SK-N-SH treated with all-trans-retinoic acid at 6 μM for 48 hours (cell line): ENCODE measurements around the gene MRGPRG.

Source experiments
- BACH2 ChIP-seq: fragments of 250-450 bp; sonication (Bioruptor Pico); IDR thresholded peaks from 2 replicates; pipeline ENCODE4 v1.9.0; 2021; ENCODE audit warnings: mild to moderate bottlenecking, borderline replicate concordance
- CREB5 ChIP-seq: fragments of 250-450 bp; sonication (Bioruptor Pico); IDR thresholded peaks from 2 replicates; pipeline ENCODE4 v1.5.1; 2020; ENCODE audit warnings: low read depth, mild to moderate bottlenecking, moderate library complexity
- CSDC2 ChIP-seq: fragments of 250-450 bp; sonication (Bioruptor Pico); IDR thresholded peaks from 2 replicates; pipeline ENCODE4 v1.5.0; 2020; ENCODE audit warnings: mild to moderate bottlenecking, moderate library complexity
- ESRRG ChIP-seq: fragments of 250-450 bp; sonication (Bioruptor Pico); IDR thresholded peaks from 2 replicates; pipeline ENCODE4 v1.6.1; 2021; ENCODE audit warnings: mild to moderate bottlenecking
- GLIS3 ChIP-seq: fragments of 250-450 bp; sonication (Bioruptor Pico); IDR thresholded peaks from 2 replicates; pipeline ENCODE4 v1.5.0; 2020; ENCODE audit warnings: mild to moderate bottlenecking, moderate library complexity
- OSR1 ChIP-seq: fragments of 250-450 bp; sonication (Bioruptor Pico); IDR thresholded peaks from 2 replicates; pipeline ENCODE4 v1.8.0; 2022; ENCODE audit warnings: moderate library complexity, mild to moderate bottlenecking, inconsistent platforms
- SNAI2 ChIP-seq: fragments of 250-450 bp; sonication (Bioruptor Pico); IDR thresholded peaks from 2 replicates; pipeline ENCODE4 v1.5.0; 2020; ENCODE audit warnings: mild to moderate bottlenecking, moderate library complexity
- ZC3H10 ChIP-seq: fragments of 250-450 bp; sonication (Bioruptor Pico); IDR thresholded peaks from 2 replicates; pipeline ENCODE4 v1.5.1; 2021; ENCODE audit warnings: mild to moderate bottlenecking, moderate library complexity
- ZNF70 ChIP-seq: fragments of 450-650 bp; formaldehyde crosslinking; IDR thresholded peaks from 2 replicates; pipeline ENCODE4 v1.5.0; 2020; ENCODE audit warnings: mild to moderate bottlenecking, moderate library complexity
- TF ChIP-seq, protein P1 (sequence below): fragments of 250-450 bp; sonication (Bioruptor Pico); IDR thresholded peaks from 2 replicates; pipeline ENCODE4 v1.8.0; 2021; ENCODE audit warnings: low read depth, mild to moderate bottlenecking, moderate library complexity, borderline replicate concordance
- TF ChIP-seq, protein P2 (sequence below): fragments of 250-450 bp; sonication (Bioruptor Pico); IDR thresholded peaks from 2 replicates; pipeline ENCODE4 v1.5.0; 2020; ENCODE audit warnings: mild to moderate bottlenecking, moderate library complexity
- TF ChIP-seq, protein P3 (sequence below): fragments of 250-450 bp; sonication (Bioruptor Pico); IDR thresholded peaks from 2 replicates; pipeline ENCODE4 v1.8.0; 2020; ENCODE audit warnings: mild to moderate bottlenecking, moderate library complexity, borderline replicate concordance

DNA sequence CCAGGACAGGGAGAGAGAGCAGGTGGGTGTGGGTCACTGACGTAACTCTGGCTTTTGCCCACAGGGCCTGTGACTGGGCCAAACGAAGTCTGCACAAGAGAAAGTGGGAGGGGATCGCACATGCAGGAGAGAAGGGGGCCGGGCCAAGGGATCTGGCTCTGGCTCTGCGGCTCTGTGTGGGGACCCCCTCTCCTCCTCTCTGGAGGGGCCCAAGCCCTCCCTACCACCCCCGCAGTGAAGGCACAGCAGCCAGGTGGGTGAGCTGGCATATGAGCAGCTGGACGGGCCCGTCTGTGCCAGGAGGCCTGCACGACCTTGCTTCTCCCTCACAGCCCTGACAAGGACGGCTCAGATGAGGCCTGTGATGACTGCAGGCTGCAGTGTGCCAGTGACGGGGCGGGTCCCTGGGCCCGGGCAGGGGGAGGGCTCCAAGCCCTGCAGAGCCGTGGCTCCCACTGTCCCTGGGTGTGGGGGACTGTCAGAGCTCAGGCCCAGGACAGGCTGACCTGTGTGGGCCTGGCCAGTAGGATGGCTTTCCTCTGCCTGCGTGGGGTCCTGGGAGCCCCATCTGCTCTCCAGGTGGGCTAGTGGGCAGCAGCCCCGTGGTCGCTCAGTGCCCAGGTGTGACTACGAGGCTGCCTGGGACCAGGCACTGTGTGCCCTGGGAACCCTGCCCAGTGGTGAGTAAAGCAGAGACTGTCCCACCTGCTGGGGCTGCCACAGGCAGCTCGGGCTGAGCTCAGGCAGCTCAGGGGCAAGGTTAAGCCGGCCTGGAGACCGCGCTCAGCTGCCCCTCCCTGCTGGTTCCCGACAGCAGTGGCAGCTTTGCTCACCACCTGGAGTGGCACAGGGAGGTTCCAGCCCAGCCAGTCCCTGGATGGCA is 22.2 kb downstream of the MRGPRG start:
- TF ChIP-seq SNAI2, result no peak
- TF ChIP-seq, protein P1, sequence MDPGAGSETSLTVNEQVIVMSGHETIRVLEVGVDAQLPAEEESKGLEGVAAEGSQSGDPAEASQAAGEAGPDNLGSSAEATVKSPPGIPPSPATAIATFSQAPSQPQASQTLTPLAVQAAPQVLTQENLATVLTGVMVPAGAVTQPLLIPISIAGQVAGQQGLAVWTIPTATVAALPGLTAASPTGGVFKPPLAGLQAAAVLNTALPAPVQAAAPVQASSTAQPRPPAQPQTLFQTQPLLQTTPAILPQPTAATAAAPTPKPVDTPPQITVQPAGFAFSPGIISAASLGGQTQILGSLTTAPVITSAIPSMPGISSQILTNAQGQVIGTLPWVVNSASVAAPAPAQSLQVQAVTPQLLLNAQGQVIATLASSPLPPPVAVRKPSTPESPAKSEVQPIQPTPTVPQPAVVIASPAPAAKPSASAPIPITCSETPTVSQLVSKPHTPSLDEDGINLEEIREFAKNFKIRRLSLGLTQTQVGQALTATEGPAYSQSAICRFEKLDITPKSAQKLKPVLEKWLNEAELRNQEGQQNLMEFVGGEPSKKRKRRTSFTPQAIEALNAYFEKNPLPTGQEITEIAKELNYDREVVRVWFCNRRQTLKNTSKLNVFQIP, result no peak
- no peak for TF ChIP-seq CSDC2
- TF ChIP-seq OSR1, result no peak
- TF ChIP-seq ZNF70 (CRISPR knock-in tag), result no peak
- no peak for TF ChIP-seq CREB5 (CRISPR knock-in tag)
- TF ChIP-seq ESRRG (CRISPR knock-in tag), result no peak
- TF ChIP-seq, protein P2, sequence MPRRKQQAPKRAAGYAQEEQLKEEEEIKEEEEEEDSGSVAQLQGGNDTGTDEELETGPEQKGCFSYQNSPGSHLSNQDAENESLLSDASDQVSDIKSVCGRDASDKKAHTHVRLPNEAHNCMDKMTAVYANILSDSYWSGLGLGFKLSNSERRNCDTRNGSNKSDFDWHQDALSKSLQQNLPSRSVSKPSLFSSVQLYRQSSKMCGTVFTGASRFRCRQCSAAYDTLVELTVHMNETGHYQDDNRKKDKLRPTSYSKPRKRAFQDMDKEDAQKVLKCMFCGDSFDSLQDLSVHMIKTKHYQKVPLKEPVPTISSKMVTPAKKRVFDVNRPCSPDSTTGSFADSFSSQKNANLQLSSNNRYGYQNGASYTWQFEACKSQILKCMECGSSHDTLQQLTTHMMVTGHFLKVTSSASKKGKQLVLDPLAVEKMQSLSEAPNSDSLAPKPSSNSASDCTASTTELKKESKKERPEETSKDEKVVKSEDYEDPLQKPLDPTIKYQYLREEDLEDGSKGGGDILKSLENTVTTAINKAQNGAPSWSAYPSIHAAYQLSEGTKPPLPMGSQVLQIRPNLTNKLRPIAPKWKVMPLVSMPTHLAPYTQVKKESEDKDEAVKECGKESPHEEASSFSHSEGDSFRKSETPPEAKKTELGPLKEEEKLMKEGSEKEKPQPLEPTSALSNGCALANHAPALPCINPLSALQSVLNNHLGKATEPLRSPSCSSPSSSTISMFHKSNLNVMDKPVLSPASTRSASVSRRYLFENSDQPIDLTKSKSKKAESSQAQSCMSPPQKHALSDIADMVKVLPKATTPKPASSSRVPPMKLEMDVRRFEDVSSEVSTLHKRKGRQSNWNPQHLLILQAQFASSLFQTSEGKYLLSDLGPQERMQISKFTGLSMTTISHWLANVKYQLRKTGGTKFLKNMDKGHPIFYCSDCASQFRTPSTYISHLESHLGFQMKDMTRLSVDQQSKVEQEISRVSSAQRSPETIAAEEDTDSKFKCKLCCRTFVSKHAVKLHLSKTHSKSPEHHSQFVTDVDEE (CRISPR knock-in tag), result no peak
- no peak for TF ChIP-seq ZC3H10 (CRISPR knock-in tag)
- TF ChIP-seq, protein P3, sequence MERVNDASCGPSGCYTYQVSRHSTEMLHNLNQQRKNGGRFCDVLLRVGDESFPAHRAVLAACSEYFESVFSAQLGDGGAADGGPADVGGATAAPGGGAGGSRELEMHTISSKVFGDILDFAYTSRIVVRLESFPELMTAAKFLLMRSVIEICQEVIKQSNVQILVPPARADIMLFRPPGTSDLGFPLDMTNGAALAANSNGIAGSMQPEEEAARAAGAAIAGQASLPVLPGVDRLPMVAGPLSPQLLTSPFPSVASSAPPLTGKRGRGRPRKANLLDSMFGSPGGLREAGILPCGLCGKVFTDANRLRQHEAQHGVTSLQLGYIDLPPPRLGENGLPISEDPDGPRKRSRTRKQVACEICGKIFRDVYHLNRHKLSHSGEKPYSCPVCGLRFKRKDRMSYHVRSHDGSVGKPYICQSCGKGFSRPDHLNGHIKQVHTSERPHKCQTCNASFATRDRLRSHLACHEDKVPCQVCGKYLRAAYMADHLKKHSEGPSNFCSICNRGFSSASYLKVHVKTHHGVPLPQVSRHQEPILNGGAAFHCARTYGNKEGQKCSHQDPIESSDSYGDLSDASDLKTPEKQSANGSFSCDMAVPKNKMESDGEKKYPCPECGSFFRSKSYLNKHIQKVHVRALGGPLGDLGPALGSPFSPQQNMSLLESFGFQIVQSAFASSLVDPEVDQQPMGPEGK (CRISPR knock-in tag), result no peak
- no peak for TF ChIP-seq GLIS3 (CRISPR knock-in tag)
- no peak for TF ChIP-seq BACH2 (CRISPR knock-in tag)
